Adipocyte (in vitro differentiated cells): ENCODE data around the gene PLEKHG3.
A peak's percentile ranks its signal among the peaks of the same experiment; 100 is the strongest.
"Not testable (repeated sequence)": the region's sequence is repeated elsewhere in the genome, so short reads cannot be mapped to it uniquely, and the experiment has no call there.

Experiments used
- DNase-seq: peaks from one replicate; pipeline ENCODE4 v3.0.0-alpha.2; 2015; ENCODE audit warnings: low read depth
- H3K27me3 ChIP-seq: replicated peaks from 2 replicates; pipeline ENCODE4 v1.7.0; 2013; ENCODE audit warnings: mild to moderate bottlenecking, low read length, moderate library complexity; ENCODE audit not compliant: control insufficient read depth, insufficient read depth
- H3K36me3 ChIP-seq: 2 replicates; pipeline ENCODE4 v1.7.0; 2013; ENCODE audit warnings: low read length, mild to moderate bottlenecking, moderate library complexity; ENCODE audit not compliant: control insufficient read depth, insufficient read depth, severe bottlenecking
- H3K4me1 ChIP-seq: 2 replicates; pipeline ENCODE4 v1.7.0; 2013; ENCODE audit warnings: mild to moderate bottlenecking, low read length, moderate library complexity; ENCODE audit not compliant: control insufficient read depth, insufficient read depth
- H3K4me3 ChIP-seq: 2 replicates; pipeline ENCODE4 v1.7.0; 2013; ENCODE audit warnings: mild to moderate bottlenecking, low read length, moderate library complexity
- H3K9ac ChIP-seq: 2 replicates; pipeline ENCODE4 v1.7.0; 2013; ENCODE audit warnings: mild to moderate bottlenecking, low read length, moderate library complexity
- H3K9me3 ChIP-seq: 2 replicates; pipeline ENCODE4 v1.7.0; 2013; ENCODE audit warnings: mild to moderate bottlenecking, low read length, moderate library complexity; ENCODE audit not compliant: control insufficient read depth

PLEKHG3 gene

GRCh38 chr14:64704143-64704742 lies at the start of gene PLEKHG3:
Gene PLEKHG3, plus strand, starts transcription at chr14:64704424. Its CDS starts 23,208 bp downstream, at chr14:64727632.
- Histone ChIP-seq H3K36me3 (no peaks in the 10 kb centered on the region), H3K27me3 (peaks cover 36% of the 10 kb centered on the region), H3K9me3 (no peaks in the 10 kb centered on the region), H3K9ac (peak within 1 kb of the TSS; percentile 86), H3K4me1 (peaks cover 21% of the 10 kb centered on the region), H3K4me3 (peak within 1 kb of the TSS; percentile 88)
- DNase-seq: peak; percentile 89

GRCh38 chr14:64654901-64655300 lies 49.3 kb upstream of the PLEKHG3 start:
- no peaks in the 10 kb centered on the region for H3K9me3 ChIP-seq
- H3K9ac ChIP-seq: peak overlapping the region; percentile 1
- H3K4me3 ChIP-seq: peak overlapping the region; percentile 2
- H3K27me3 ChIP-seq: no peaks in the 10 kb centered on the region
- H3K4me1 ChIP-seq: peaks cover 30% of the 10 kb centered on the region
- no peaks in the 10 kb centered on the region for H3K36me3 ChIP-seq
- DNase-seq: no peak

- no peak overlapping the region for H3K9ac ChIP-seq
- no peak for DNase-seq
- H3K4me1 ChIP-seq: peaks cover 29% of the 10 kb centered on the region
- H3K36me3 ChIP-seq: no peaks in the 10 kb centered on the region
- H3K9me3 ChIP-seq: no peaks in the 10 kb centered on the region
- H3K4me3 ChIP-seq: no peak overlapping the region
- H3K27me3 ChIP-seq: no peaks in the 10 kb centered on the region
Observed at GRCh38 chr14:64656986-64657385, 47.2 kb upstream of the PLEKHG3 start.

- H3K4me3 ChIP-seq: no peak overlapping the region
- DNase-seq: no peak
- no peaks in the 10 kb centered on the region for H3K36me3 ChIP-seq
- H3K9me3 ChIP-seq: no peaks in the 10 kb centered on the region
- H3K27me3 ChIP-seq: no peaks in the 10 kb centered on the region
- peaks cover 29% of the 10 kb centered on the region for H3K4me1 ChIP-seq
- no peak overlapping the region for H3K9ac ChIP-seq
Observed at GRCh38 chr14:64658201-64658600, 46.0 kb upstream of the PLEKHG3 start.

- DNase-seq, H3K27me3 ChIP-seq: not testable (repeated sequence)
- peaks cover 25% of the 10 kb centered on the region for H3K4me1 ChIP-seq
Observed at GRCh38 chr14:64658700-64659264, 45.4 kb upstream of the PLEKHG3 start.

GRCh38 chr14:64659366-64659765 lies 44.9 kb upstream of the PLEKHG3 start:
- no peak overlapping the region for H3K9ac ChIP-seq
- no peaks in the 10 kb centered on the region for H3K9me3 ChIP-seq
- H3K4me1 ChIP-seq: peaks cover 19% of the 10 kb centered on the region
- H3K36me3 ChIP-seq: no peaks in the 10 kb centered on the region
- H3K4me3 ChIP-seq: no peak overlapping the region
- DNase-seq: peak; percentile 47
- no peaks in the 10 kb centered on the region for H3K27me3 ChIP-seq

More at GRCh38 chr14:64658700-64659264, 45.4 kb upstream of the PLEKHG3 start:
- H3K4me3 ChIP-seq, H3K36me3 ChIP-seq, H3K9me3 ChIP-seq, H3K9ac ChIP-seq: not testable (repeated sequence)

- Histone ChIP-seq H3K4me1 (peaks cover 5% of the 10 kb centered on the region), H3K27me3 (no peaks in the 10 kb centered on the region), H3K9me3 (no peaks in the 10 kb centered on the region), H3K9ac (no peak overlapping the region), H3K36me3 (no peaks in the 10 kb centered on the region), H3K4me3 (no peak overlapping the region)
- no peak for DNase-seq
Observed at GRCh38 chr14:64663174-64663573, 41.0 kb upstream of the PLEKHG3 start.

- Histone ChIP-seq H3K4me3 (no peak overlapping the region), H3K36me3 (no peaks in the 10 kb centered on the region), H3K9ac (no peak overlapping the region), H3K27me3 (peaks cover 9% of the 10 kb centered on the region), H3K9me3 (no peaks in the 10 kb centered on the region), H3K4me1 (peaks cover 6% of the 10 kb centered on the region)
- peak; percentile 92 for DNase-seq
Observed at GRCh38 chr14:64671591-64671990, 32.6 kb upstream of the PLEKHG3 start.

GRCh38 chr14:64673316-64673715 lies 30.9 kb upstream of the PLEKHG3 start:
- Histone ChIP-seq H3K4me3 (no peak overlapping the region), H3K9me3 (no peaks in the 10 kb centered on the region), H3K27me3 (peaks cover 9% of the 10 kb centered on the region), H3K36me3 (no peaks in the 10 kb centered on the region), H3K9ac (no peak overlapping the region), H3K4me1 (peaks cover 6% of the 10 kb centered on the region)
- no peak for DNase-seq

GRCh38 chr14:64673748-64674147 lies 30.5 kb upstream of the PLEKHG3 start:
- Histone ChIP-seq H3K4me3 (no peak overlapping the region), H3K9ac (no peak overlapping the region), H3K27me3 (peaks cover 9% of the 10 kb centered on the region), H3K36me3 (no peaks in the 10 kb centered on the region), H3K9me3 (no peaks in the 10 kb centered on the region), H3K4me1 (peaks cover 6% of the 10 kb centered on the region)
- DNase-seq: no peak

- H3K27me3 ChIP-seq: peaks cover 9% of the 10 kb centered on the region
- no peak overlapping the region for H3K9ac ChIP-seq
- H3K4me3 ChIP-seq: no peak overlapping the region
- H3K9me3 ChIP-seq: no peaks in the 10 kb centered on the region
- DNase-seq: no peak
- H3K4me1 ChIP-seq: no peaks in the 10 kb centered on the region
- H3K36me3 ChIP-seq: no peaks in the 10 kb centered on the region
Observed at GRCh38 chr14:64674829-64675228, 29.4 kb upstream of the PLEKHG3 start.

GRCh38 chr14:64675312-64675711 lies 28.9 kb upstream of the PLEKHG3 start:
- no peak for DNase-seq
- Histone ChIP-seq H3K27me3 (peaks cover 9% of the 10 kb centered on the region), H3K9me3 (no peaks in the 10 kb centered on the region), H3K36me3 (no peaks in the 10 kb centered on the region), H3K9ac (no peak overlapping the region), H3K4me3 (no peak overlapping the region), H3K4me1 (peaks cover 4% of the 10 kb centered on the region)
